Breast epithelium (tissue), 4 donors: Measurements from ENCODE around the gene CHCHD5. TPM values are rescaled to one million over a fixed set of nuclear protein-coding genes. Genes with fewer than 3 reads are reported as not detected.

Experiments used
- DNase-seq, 2 donors: peaks; one replicate each; pipeline ENCODE4 v3.0.0-alpha.2; 2019; ENCODE audit warnings: low spot score in 2 of 2
- H3K27ac ChIP-seq, 2 donors: fragments of 200-600 bp; sonication (generic) in 1 of 2; one replicate each; pipeline ENCODE4 v1.5.1; 2016 to 2019; ENCODE audit warnings: mild to moderate bottlenecking in 1 of 2
- H3K27me3 ChIP-seq, 2 donors: fragments of 200-600 bp; sonication (generic) in 1 of 2; one replicate each; pipeline versions ENCODE4 v1.5.1 to v1.6.0; 2017 to 2019; ENCODE audit warnings: control low read depth in 1 of 2, mild to moderate bottlenecking in 1 of 2
- H3K36me3 ChIP-seq: fragments of 200-600 bp; one replicate; pipeline ENCODE4 v1.5.1; 2019
- H3K4me1 ChIP-seq, 2 donors: fragments of 200-600 bp; sonication (generic); one replicate each; pipeline ENCODE4 v1.5.1; 2016 to 2019; ENCODE audit warnings: control low read depth in 1 of 2
- H3K4me3 ChIP-seq, 3 donors: fragments of 200-600 bp; sonication (generic); 1 replicate in 2 of 3; 2 replicates in 1 of 3; pipeline ENCODE4 v1.5.1; 2016 to 2019; ENCODE audit warnings: mild to moderate bottlenecking in 3 of 3, moderate library complexity in 2 of 3
- H3K9me3 ChIP-seq, 2 donors: fragments of 200-600 bp; sonication (generic) in 1 of 2; one replicate each; pipeline ENCODE4 v1.5.1; 2016 to 2019; ENCODE audit warnings: control low read depth in 1 of 2
- CTCF ChIP-seq, 3 donors: fragments of 450-650 bp; IDR thresholded peaks; one replicate each; pipeline ENCODE4 v1.5.1; 2016 to 2017; ENCODE audit warnings: antibody characterized with exemption in 3 of 3, mild to moderate bottlenecking in 3 of 3, moderate library complexity in 3 of 3
- POLR2A ChIP-seq: fragments of 450-650 bp; IDR thresholded peaks from one replicate; pipeline ENCODE4 v1.6.1; 2016; ENCODE audit warnings: antibody characterized with exemption, mild to moderate bottlenecking, moderate library complexity
- POLR2AphosphoS5 ChIP-seq, 3 donors: sonication (generic); formaldehyde crosslinking; IDR thresholded peaks; one replicate each; pipeline ENCODE4 v1.6.1; 2017; ENCODE audit warnings: antibody characterized with exemption in 3 of 3
- intact Hi-C: fragments of 100-400 bp; cut with DNase I; formaldehyde crosslinking; loops from one replicate; pipeline ENCODE4 v1.15.1; 2023; ENCODE audit warnings: low total_unique reads
- total RNA-seq, 3 donors: library from RNA; depleted of rRNA; stranded (reverse); fragments of >200 nt; gene quantifications; one replicate each; pipeline ENCODE4 v1.1.0, GENCODE V29; 2016

The CHCHD5 gene
- total RNA-seq, 3 donors from 2014 or later: 19.0 to 20.2 (median 19.5) TPM

- no peaks in the 10 kb centered on the region for H3K27me3 ChIP-seq
- peaks cover 0 to 11% of the 10 kb centered on the region in 2 donors for H3K4me1 ChIP-seq
- no peak overlapping the region for H3K27ac ChIP-seq
- no peaks in the 10 kb centered on the region for H3K9me3 ChIP-seq
- DNase-seq: no peak
- no peak overlapping the region for H3K4me3 ChIP-seq
- H3K36me3 ChIP-seq: no peaks in the 10 kb centered on the region
- intact Hi-C loops: loop anchor here (10.0 kb wide), 1 partner anchor 331 kb away; no protein-coding TSS in a partner anchor
- no peak for TF ChIP-seq POLR2AphosphoS5 (IDR thresholded peaks at IDR 0.05)
- TF ChIP-seq POLR2A: no peak
- TF ChIP-seq CTCF (IDR thresholded peaks at IDR 0.05): no peak
Measured at GRCh38 chr2:112623913-112624777, 39.7 kb downstream of the CHCHD5 start.

- Histone ChIP-seq H3K9me3 (no peaks in the 10 kb centered on the region), H3K27me3 (no peaks in the 10 kb centered on the region), H3K4me3 (no peak overlapping the region), H3K36me3 (no peaks in the 10 kb centered on the region), H3K4me1 (peaks cover 0 to 11% of the 10 kb centered on the region in 2 donors), H3K27ac (peak overlapping the region; percentile 75 to 93)
- TF ChIP-seq CTCF (IDR thresholded peaks at IDR 0.05) (no peak), POLR2A (no peak), POLR2AphosphoS5 (IDR thresholded peaks at IDR 0.05) (no peak)
- intact Hi-C loops: loop anchor here (5.0 to 10.0 kb wide), 2 partner anchors 67 to 329 kb away; no protein-coding TSS in a partner anchor
- DNase-seq: peak in 1 of 2 donors; percentile 14
Measured at GRCh38 chr2:112625474-112626114, 41.2 kb downstream of the CHCHD5 start.

- H3K4me3 ChIP-seq: peak overlapping the region in 2 of 3 donors; percentile 25 to 51
- peak; percentile 57 to 84 (median 70) for TF ChIP-seq CTCF (IDR thresholded peaks at IDR 0.05)
- no peak for TF ChIP-seq POLR2A
- TF ChIP-seq POLR2AphosphoS5 (IDR thresholded peaks at IDR 0.05): peak in 1 of 3 donors; percentile 26
- intact Hi-C loops: loop anchor here (5.0 to 10.0 kb wide), 2 partner anchors 66 to 328 kb away; no protein-coding TSS in a partner anchor
- no peaks in the 10 kb centered on the region for H3K36me3 ChIP-seq
- peak overlapping the region; percentile 75 to 93 for H3K27ac ChIP-seq
- peak in 1 of 2 donors; percentile 62 for DNase-seq
- no peaks in the 10 kb centered on the region for H3K9me3 ChIP-seq
- no peaks in the 10 kb centered on the region for H3K27me3 ChIP-seq
- H3K4me1 ChIP-seq: peaks cover 0 to 14% of the 10 kb centered on the region in 2 donors
Measured at GRCh38 chr2:112626604-112627059, 42.2 kb downstream of the CHCHD5 start.

GRCh38 chr2:112627060-112628040 is 42.9 kb downstream of the CHCHD5 start:
- peak overlapping the region in 1 of 3 donors; percentile 51 for H3K4me3 ChIP-seq
- peak in 1 of 2 donors; percentile 47 for DNase-seq
- no peaks in the 10 kb centered on the region for H3K9me3 ChIP-seq
- intact Hi-C loops: loop anchor here (5.0 to 10.0 kb wide), 2 partner anchors 65 to 327 kb away; no protein-coding TSS in a partner anchor
- H3K27ac ChIP-seq: peak overlapping the region; percentile 75 to 93
- H3K27me3 ChIP-seq: no peaks in the 10 kb centered on the region
- TF ChIP-seq POLR2AphosphoS5 (IDR thresholded peaks at IDR 0.05) (peak in 1 of 3 donors; percentile 18), POLR2A (no peak)
- peaks cover 0 to 14% of the 10 kb centered on the region in 2 donors for H3K4me1 ChIP-seq
- H3K36me3 ChIP-seq: no peaks in the 10 kb centered on the region
